Hepatocyte (in vitro differentiated cells): ENCODE results near the gene SNAI3.

Source experiments
- EZH2 ChIP-seq: fragments of 200-600 bp; sonication (generic); IDR thresholded peaks from 2 replicates; pipeline ENCODE4 v1.6.1; 2016; ENCODE audit warnings: antibody characterized with exemption, mild to moderate bottlenecking, borderline replicate concordance
- EZH2phosphoT487 ChIP-seq: fragments of 200-600 bp; sonication (generic); IDR thresholded peaks from one replicate; pipeline ENCODE4 v1.6.1; 2018; ENCODE audit warnings: antibody characterized with exemption, mild to moderate bottlenecking, low read depth, moderate library complexity; ENCODE audit not compliant: unreplicated experiment, severe bottlenecking
- TF ChIP-seq, protein P1 (sequence below): fragments of 200-600 bp; sonication (generic); IDR thresholded peaks from 2 replicates; pipeline ENCODE4 v1.5.1; 2016; ENCODE audit warnings: antibody characterized with exemption, mild to moderate bottlenecking; ENCODE audit not compliant: poor library complexity

DNA sequence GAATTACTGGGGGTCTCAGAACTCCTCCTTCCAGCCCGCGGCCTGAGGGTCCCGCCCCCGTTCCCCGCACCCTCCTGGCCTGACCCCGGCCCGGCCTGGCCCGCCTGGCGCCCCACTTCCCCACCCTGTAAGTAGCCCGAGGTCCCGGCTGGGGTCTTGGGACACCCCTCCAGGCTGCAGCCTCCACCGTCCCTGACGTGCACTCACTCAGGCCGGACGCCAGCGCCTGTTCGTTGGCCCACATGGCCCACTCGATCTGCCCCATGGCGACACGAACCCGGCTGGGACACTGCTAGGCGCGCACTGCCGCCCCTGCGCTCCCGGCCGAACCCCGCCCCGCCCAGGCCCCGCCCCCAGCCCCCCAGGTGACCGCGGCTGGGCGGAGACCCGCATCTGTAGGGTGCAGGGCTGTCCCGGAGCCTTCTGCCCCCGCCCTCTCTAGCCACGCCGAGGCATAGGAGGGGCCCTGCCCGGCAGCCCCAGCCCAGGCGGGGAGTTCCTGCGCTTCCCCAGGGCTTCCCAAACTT is 35.5 kb downstream of the SNAI3 start, which contains the start of gene CYBA:
- TF ChIP-seq, protein P1, sequence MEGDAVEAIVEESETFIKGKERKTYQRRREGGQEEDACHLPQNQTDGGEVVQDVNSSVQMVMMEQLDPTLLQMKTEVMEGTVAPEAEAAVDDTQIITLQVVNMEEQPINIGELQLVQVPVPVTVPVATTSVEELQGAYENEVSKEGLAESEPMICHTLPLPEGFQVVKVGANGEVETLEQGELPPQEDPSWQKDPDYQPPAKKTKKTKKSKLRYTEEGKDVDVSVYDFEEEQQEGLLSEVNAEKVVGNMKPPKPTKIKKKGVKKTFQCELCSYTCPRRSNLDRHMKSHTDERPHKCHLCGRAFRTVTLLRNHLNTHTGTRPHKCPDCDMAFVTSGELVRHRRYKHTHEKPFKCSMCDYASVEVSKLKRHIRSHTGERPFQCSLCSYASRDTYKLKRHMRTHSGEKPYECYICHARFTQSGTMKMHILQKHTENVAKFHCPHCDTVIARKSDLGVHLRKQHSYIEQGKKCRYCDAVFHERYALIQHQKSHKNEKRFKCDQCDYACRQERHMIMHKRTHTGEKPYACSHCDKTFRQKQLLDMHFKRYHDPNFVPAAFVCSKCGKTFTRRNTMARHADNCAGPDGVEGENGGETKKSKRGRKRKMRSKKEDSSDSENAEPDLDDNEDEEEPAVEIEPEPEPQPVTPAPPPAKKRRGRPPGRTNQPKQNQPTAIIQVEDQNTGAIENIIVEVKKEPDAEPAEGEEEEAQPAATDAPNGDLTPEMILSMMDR = no peak
- TF ChIP-seq EZH2phosphoT487 (no peak), EZH2 (no peak)
